H1 (cell line): ENCODE results near the gene EPHB1. TPM values are rescaled to one million over a fixed set of nuclear protein-coding genes. Genes with fewer than 3 reads are reported as not detected.

ENCODE experiments used
- CTCF ChIA-PET: fragments of 300-600 bp; sonication (Branson Sonifier 250); formaldehyde crosslinking; loops from one replicate; lab custom pipeline; 2021; ENCODE audit not compliant: partially characterized antibody; lab: Charles Lee
- POLR2A ChIA-PET: fragments of 300-600 bp; sonication (Branson Sonifier 250); formaldehyde crosslinking; loops from one replicate; lab custom pipeline; 2021; ENCODE audit warnings: inconsistent platforms; ENCODE audit not compliant: partially characterized antibody; lab: Charles Lee
- DNase-seq, 2 experiments: peaks; one replicate each; pipeline versions ENCODE4 v3.0.0 to v3.0.0-alpha.2; 2010 to 2022; ENCODE audit warnings: low spot score in 2 of 2, low read depth in 1 of 2, mixed read lengths in 1 of 2
- FAIRE-seq: peaks from 2 replicates; lab custom pipeline; 2011; peaks lifted over from hg19 to GRCh38; lab: Jason Lieb, UNC
- H2AFZ ChIP-seq: 2 replicates; pipeline ENCODE4 v1.8.1; 2012; ENCODE audit warnings: low read length, inconsistent platforms
- H2AK5ac ChIP-seq: 2 replicates; pipeline ENCODE4 v1.6.1; 2013; ENCODE audit warnings: low read depth, low read length
- H2BK120ac ChIP-seq: replicated peaks from 2 replicates; pipeline ENCODE3; 2013; ENCODE audit warnings: low read depth, low read length, inconsistent platforms
- H2BK12ac ChIP-seq: 2 replicates; pipeline ENCODE4 v1.6.1; 2013; ENCODE audit warnings: low read depth, low read length
- H2BK15ac ChIP-seq: 2 replicates; pipeline ENCODE4 v1.6.1; 2013; ENCODE audit warnings: low read length
- H2BK20ac ChIP-seq: 2 replicates; pipeline ENCODE4 v1.6.1; 2013; ENCODE audit warnings: low read length
- H2BK5ac ChIP-seq: 2 replicates; pipeline ENCODE4 v1.6.1; 2013; ENCODE audit warnings: low read depth, low read length
- H3K14ac ChIP-seq: 2 replicates; pipeline ENCODE4 v1.6.1; 2013; ENCODE audit warnings: inconsistent platforms; ENCODE audit not compliant: insufficient read length
- H3K18ac ChIP-seq: 2 replicates; pipeline ENCODE4 v1.6.1; 2013; ENCODE audit warnings: low read length; ENCODE audit errors: extremely low read depth
- H3K23ac ChIP-seq: 2 replicates; pipeline ENCODE4 v1.6.1; 2013; ENCODE audit warnings: inconsistent platforms; ENCODE audit not compliant: insufficient read length
- H3K23me2 ChIP-seq: 2 replicates; pipeline ENCODE4 v1.6.1; 2013; ENCODE audit warnings: low read depth, low read length
- H3K27ac ChIP-seq: 2 replicates; pipeline ENCODE4 v1.6.1; 2011; ENCODE audit warnings: low read depth, low read length, inconsistent platforms
- H3K27me3 ChIP-seq, 4 experiments: replicated peaks in 1 of 4; 1 replicate in 1 of 4; 2 replicates in 3 of 4; pipeline versions ENCODE4 v1.6.1 to v1.8.1; 2011 to 2013; ENCODE audit warnings: low read length in 3 of 4, mild to moderate bottlenecking in 3 of 4, inconsistent platforms in 2 of 4, mixed read lengths in 2 of 4, moderate library complexity in 1 of 4; ENCODE audit not compliant: control insufficient read depth in 3 of 4, insufficient read depth in 3 of 4; ENCODE audit errors: extremely low read depth in 1 of 4
- H3K36me3 ChIP-seq, 4 experiments: 2 replicates each; pipeline versions ENCODE4 v1.6.1 to v1.8.1; 2011 to 2013; ENCODE audit warnings: mild to moderate bottlenecking in 4 of 4, low read length in 3 of 4, moderate library complexity in 2 of 4, control low read depth in 1 of 4, inconsistent platforms in 1 of 4; ENCODE audit not compliant: insufficient read depth in 4 of 4, control insufficient read depth in 2 of 4
- H3K4ac ChIP-seq: replicated peaks from 2 replicates; pipeline ENCODE3; 2013; ENCODE audit warnings: low read length, low read depth, mixed read lengths, inconsistent platforms; ENCODE audit not compliant: insufficient read length
- H3K4me1 ChIP-seq, 4 experiments: replicated peaks in 1 of 4; 1 replicate in 1 of 4; 2 replicates in 3 of 4; pipeline versions ENCODE4 v1.6.1 to v1.8.1; 2011 to 2013; ENCODE audit warnings: low read length in 3 of 4, inconsistent platforms in 2 of 4, mixed read lengths in 1 of 4; ENCODE audit not compliant: insufficient read depth in 4 of 4, control insufficient read depth in 3 of 4
- H3K4me2 ChIP-seq, 2 experiments: 2 replicates each; pipeline versions ENCODE4 v1.6.1 to v1.8.1; 2011 to 2013; ENCODE audit warnings: low read depth in 2 of 2, low read length in 2 of 2, control low read depth in 1 of 2, inconsistent platforms in 1 of 2, mild to moderate bottlenecking in 1 of 2; ENCODE audit not compliant: insufficient read depth in 1 of 2
- H3K4me3 ChIP-seq, 4 experiments: fragments of 200-600, 300-600 bp in 1 of 4; sonication (generic), shearing (Covaris generic), sonication (Bioruptor Twin) in 1 of 4; 2 replicates each; pipeline versions ENCODE4 v1.5.1 to v1.8.1; 2011 to 2016; ENCODE audit warnings: low read length in 4 of 4, low read depth in 3 of 4, control low read depth in 2 of 4, inconsistent platforms in 2 of 4, mild to moderate bottlenecking in 2 of 4, mixed read lengths in 1 of 4, moderate library complexity in 1 of 4; ENCODE audit not compliant: insufficient read depth in 2 of 4; ENCODE audit errors: extremely low read depth in 1 of 4
- H3K56ac ChIP-seq: replicated peaks from 2 replicates; pipeline ENCODE3; 2013; ENCODE audit warnings: low read depth, mild to moderate bottlenecking, mixed read lengths, low read length, inconsistent platforms; ENCODE audit not compliant: insufficient read length
- H3K79me1 ChIP-seq: 2 replicates; pipeline ENCODE4 v1.6.1; 2013; ENCODE audit warnings: low read depth, low read length, control low read depth
- H3K79me2 ChIP-seq, 2 experiments: 2 replicates each; pipeline versions ENCODE4 v1.6.1 to v1.8.1; 2012 to 2013; ENCODE audit warnings: low read length in 2 of 2, mild to moderate bottlenecking in 2 of 2, inconsistent platforms in 1 of 2; ENCODE audit not compliant: insufficient read depth in 2 of 2, control insufficient read depth in 1 of 2
- H3K9ac ChIP-seq, 4 experiments: replicated peaks in 1 of 4; 1 replicate in 1 of 4; 2 replicates in 3 of 4; pipeline versions ENCODE4 v1.6.1 to v1.8.1; 2011 to 2013; ENCODE audit warnings: low read depth in 3 of 4, low read length in 3 of 4, control low read depth in 2 of 4, mild to moderate bottlenecking in 2 of 4, moderate library complexity in 2 of 4, inconsistent platforms in 1 of 4; ENCODE audit errors: extremely low read depth in 1 of 4
- H3K9me3 ChIP-seq, 2 experiments: 2 replicates each; pipeline versions ENCODE4 v1.6.1 to v1.8.1; 2012 to 2013; ENCODE audit warnings: mild to moderate bottlenecking in 2 of 2, moderate library complexity in 2 of 2, control low read depth in 1 of 2, inconsistent platforms in 1 of 2, low read depth in 1 of 2, low read length in 1 of 2, mixed read lengths in 1 of 2; ENCODE audit not compliant: insufficient read depth in 2 of 2
- H4K20me1 ChIP-seq, 2 experiments: replicated peaks in 1 of 2; 2 replicates each; pipeline versions ENCODE3 to v1.8.1; 2011 to 2013; ENCODE audit warnings: inconsistent platforms in 2 of 2, low read length in 2 of 2, mild to moderate bottlenecking in 1 of 2; ENCODE audit not compliant: insufficient read depth in 2 of 2, control insufficient read depth in 1 of 2
- H4K5ac ChIP-seq: 2 replicates; pipeline ENCODE4 v1.6.1; 2013; ENCODE audit warnings: low read length, low read depth, mixed read lengths, inconsistent platforms; ENCODE audit not compliant: insufficient read length
- H4K8ac ChIP-seq: 2 replicates; pipeline ENCODE4 v1.8.0; 2013; ENCODE audit warnings: mild to moderate bottlenecking, moderate library complexity, low read length, inconsistent platforms; ENCODE audit not compliant: insufficient read depth; ENCODE audit errors: extremely low read depth
- H4K91ac ChIP-seq: replicated peaks from 2 replicates; pipeline ENCODE3; 2013; ENCODE audit warnings: low read length, mixed read lengths, inconsistent platforms; ENCODE audit not compliant: insufficient read length
- ASH2L ChIP-seq: fragments of 200-600, 300-600 bp; sonication (generic); IDR thresholded peaks from one replicate; pipeline ENCODE4 v1.7.1; 2017; ENCODE audit warnings: low read length
- ATF2 ChIP-seq: IDR thresholded peaks from 2 replicates; pipeline ENCODE4 v1.6.1; 2012; ENCODE audit warnings: low read length, inconsistent platforms
- FOSL1 ChIP-seq: IDR thresholded peaks from 2 replicates; pipeline ENCODE4 v1.6.1; 2011; ENCODE audit warnings: mild to moderate bottlenecking, low read depth, low read length, moderate library complexity; ENCODE audit not compliant: insufficient read depth
- GTF2F1 ChIP-seq: IDR thresholded peaks from 2 replicates; pipeline ENCODE4 v1.6.1; 2012; ENCODE audit warnings: low read depth, low read length, improper control_type of control experiment, borderline replicate concordance
- MAFK ChIP-seq: IDR thresholded peaks from 2 replicates; pipeline ENCODE4 v1.6.1; 2012; ENCODE audit warnings: low read depth, mild to moderate bottlenecking, improper control_type of control experiment, low read length
- NANOG ChIP-seq: IDR thresholded peaks from 2 replicates; pipeline ENCODE4 v1.6.1; 2011; ENCODE audit warnings: low read length, low read depth, mild to moderate bottlenecking, inconsistent platforms; ENCODE audit not compliant: insufficient read depth, poor library complexity, severe bottlenecking
- WGBS, 2 experiments: shearing (Covaris generic) in 1 of 2; methylation state at CpG; one replicate each; pipeline versions ENCODE4 v1.1.6 to v1.1.7; 2013 to 2015; ENCODE audit warnings: low lambda C conversion rate in 2 of 2, mixed read lengths in 2 of 2, inconsistent platforms in 1 of 2, low coverage in 1 of 2, missing lambda C conversion rate in 1 of 2; ENCODE audit not compliant: insufficient replicate concordance in 2 of 2, insufficient coverage in 1 of 2, insufficient read length in 1 of 2; ENCODE audit errors: extremely low coverage in 1 of 2, missing lambda C conversion rate in 1 of 2; 5-methylcytosine and 5-hydroxymethylcytosine counted together
- polyA plus RNA-seq, 7 experiments: library from polyadenylated mRNA; depleted of rRNA in 3 of 7; stranded (reverse) in 5 of 7; unstranded in 2 of 7; fragments of >200 nt in 5 of 7; fragments of 200-250 nt in 2 of 7; gene quantifications; 1 replicate in 5 of 7; 2 replicates in 1 of 7; 4 replicates in 1 of 7; pipeline versions ENCODE4 v1.2.1 to v1.2.3, GENCODE V29; 2011 to 2013; ENCODE audit warnings: missing spikeins in 2 of 7, mixed read lengths in 2 of 7
- total RNA-seq: library from RNA; stranded (reverse); fragmentation: NEBNext Ultra II Directional; extraction: Animal tissue kit (Norgen Biotek cat#: 25700); gene quantifications from 2 replicates; pipeline ENCODE4 v1.2.1, GENCODE V29; 2021

EPHB1 gene
- total and polyA plus RNA-seq, 2 of the 8 experiments (the other 6 are each of a cell fraction or from before 2014, with no cell fraction given): 3.5 to 5.9 TPM

GRCh38 chr3:135023996-135024658, 229.1 kb downstream of the EPHB1 start:
- H2BK20ac ChIP-seq: no peak overlapping the region
- no peaks in the 10 kb centered on the region for H3K79me2 ChIP-seq
- H3K23ac ChIP-seq: no peak overlapping the region
- no peak overlapping the region for H2BK12ac ChIP-seq
- no peak overlapping the region for H3K14ac ChIP-seq
- ChIA-PET POLR2A (no interaction called here), CTCF (no interaction called here)
- no peak overlapping the region for H3K9ac ChIP-seq
- no peak overlapping the region for H2AK5ac ChIP-seq
- H3K4me3 ChIP-seq: no peak overlapping the region
- peaks cover 0 to 2% of the 10 kb centered on the region in 2 experiments; a peak in 1 of 4 replicates for H3K9me3 ChIP-seq
- WGBS, 2 experiments: 88% methylated on average over 9 of the region's 9 CpGs; no CpG with 5 or more reads in 1 of the 2 experiments
- no peak overlapping the region for H2BK15ac ChIP-seq
- H3K27ac ChIP-seq: no peak overlapping the region
- H3K79me1 ChIP-seq: no peaks in the 10 kb centered on the region
- H3K27me3 ChIP-seq: no peaks in the 10 kb centered on the region
- FAIRE-seq: no peak
- peak in 1 of 2 experiments; percentile 10 for DNase-seq
- H2BK5ac ChIP-seq: no peak overlapping the region
- no peak overlapping the region for H2BK120ac ChIP-seq
- H4K20me1 ChIP-seq: no peaks in the 10 kb centered on the region
- no peak overlapping the region for H2AFZ ChIP-seq
- no peak overlapping the region for H3K18ac ChIP-seq
- H4K5ac ChIP-seq: no peak overlapping the region
- no peak overlapping the region for H3K4ac ChIP-seq
- H4K8ac ChIP-seq: no peak overlapping the region
- H3K36me3 ChIP-seq: no peaks in the 10 kb centered on the region
- H3K56ac ChIP-seq: no peak overlapping the region
- no peak overlapping the region for H4K91ac ChIP-seq
- H3K4me1 ChIP-seq: peaks cover 0 to 2% (median 0%) of the 10 kb centered on the region in 4 experiments; a peak in 1 of 7 replicates
- no peak overlapping the region for H3K4me2 ChIP-seq
- TF ChIP-seq GTF2F1 (no peak), NANOG (no peak), ATF2 (no peak), ASH2L (no peak), MAFK (no peak), FOSL1 (no peak)
- H3K23me2 ChIP-seq: no peaks in the 10 kb centered on the region
